Right atrium auricular region (tissue), 2 donors: ENCODE data around the gene CCDC87. TPM values are rescaled to one million over a fixed set of nuclear protein-coding genes. Genes with fewer than 3 reads are reported as not detected.

Source experiments
- DNase-seq: peaks from one replicate; pipeline ENCODE4 v3.0.0-alpha.2; 2019; ENCODE audit warnings: low spot score
- H3K27ac ChIP-seq, 2 donors: fragments of 200-600 bp; sonication (generic); 1 replicate in 1 of 2; 2 replicates in 1 of 2; pipeline ENCODE4 v1.5.1; 2016 to 2019
- H3K27me3 ChIP-seq, 2 donors: fragments of 200-600 bp; sonication (generic); one replicate each; pipeline versions ENCODE4 v1.5.1 to v1.6.0; 2017 to 2019
- H3K36me3 ChIP-seq: fragments of 200-600 bp; sonication (generic); one replicate; pipeline ENCODE4 v1.5.1; 2016
- H3K4me1 ChIP-seq, 2 donors: fragments of 200-600 bp; sonication (generic); one replicate each; pipeline versions ENCODE4 v1.5.1 to v1.6.0; 2017 to 2019
- H3K4me3 ChIP-seq, 2 donors: fragments of 200-600 bp; sonication (generic); 1 replicate in 1 of 2; 2 replicates in 1 of 2; pipeline ENCODE4 v1.5.1; 2017 to 2019; ENCODE audit warnings: mild to moderate bottlenecking in 1 of 2, moderate library complexity in 1 of 2
- H3K9me3 ChIP-seq, 2 donors: fragments of 200-600 bp; sonication (generic); one replicate each; pipeline ENCODE4 v1.5.1; 2019
- total RNA-seq, 2 donors: library from RNA; depleted of rRNA; stranded (reverse); fragments of >200 nt; gene quantifications; one replicate each; pipeline ENCODE4 v1.1.0, GENCODE V29; 2016
- TF ChIP-seq, protein P1 (sequence below), 2 donors: fragments of 200-600 bp; sonication (generic); IDR thresholded peaks; one replicate each; pipeline ENCODE4 v1.5.1; 2019; ENCODE audit warnings: antibody characterized with exemption in 2 of 2

Gene CCDC87
- total RNA-seq, 2 donors from 2014 or later, result 0.26 to 0.86 TPM

DNA sequence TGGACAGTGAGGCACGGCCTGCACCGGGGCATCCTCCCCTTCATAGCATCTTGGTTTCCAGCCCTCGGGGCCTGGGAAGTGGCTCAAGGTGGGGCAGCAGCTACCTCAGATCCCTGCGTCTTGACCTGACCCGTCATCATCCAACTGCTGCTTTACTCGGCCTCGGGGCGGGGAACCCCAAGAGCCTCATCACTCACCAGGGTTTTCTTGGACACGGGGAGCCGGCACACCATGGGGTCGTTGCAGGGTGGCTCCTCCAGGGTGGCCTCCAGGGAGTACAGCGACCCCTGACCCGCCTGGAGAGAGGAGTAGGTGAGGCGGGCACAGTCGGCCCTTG, 25.1 kb downstream of the CCDC87 start:
- Histone ChIP-seq H3K27ac (peak overlapping the region in 1 of 2 donors; percentile 25), H3K4me3 (peak overlapping the region; percentile 46 to 68), H3K36me3 (peaks cover 9% of the 10 kb centered on the region), H3K27me3 (no peaks in the 10 kb centered on the region), H3K4me1 (peaks cover 0 to 14% of the 10 kb centered on the region in 2 donors), H3K9me3 (no peaks in the 10 kb centered on the region)
- TF ChIP-seq, protein P1, sequence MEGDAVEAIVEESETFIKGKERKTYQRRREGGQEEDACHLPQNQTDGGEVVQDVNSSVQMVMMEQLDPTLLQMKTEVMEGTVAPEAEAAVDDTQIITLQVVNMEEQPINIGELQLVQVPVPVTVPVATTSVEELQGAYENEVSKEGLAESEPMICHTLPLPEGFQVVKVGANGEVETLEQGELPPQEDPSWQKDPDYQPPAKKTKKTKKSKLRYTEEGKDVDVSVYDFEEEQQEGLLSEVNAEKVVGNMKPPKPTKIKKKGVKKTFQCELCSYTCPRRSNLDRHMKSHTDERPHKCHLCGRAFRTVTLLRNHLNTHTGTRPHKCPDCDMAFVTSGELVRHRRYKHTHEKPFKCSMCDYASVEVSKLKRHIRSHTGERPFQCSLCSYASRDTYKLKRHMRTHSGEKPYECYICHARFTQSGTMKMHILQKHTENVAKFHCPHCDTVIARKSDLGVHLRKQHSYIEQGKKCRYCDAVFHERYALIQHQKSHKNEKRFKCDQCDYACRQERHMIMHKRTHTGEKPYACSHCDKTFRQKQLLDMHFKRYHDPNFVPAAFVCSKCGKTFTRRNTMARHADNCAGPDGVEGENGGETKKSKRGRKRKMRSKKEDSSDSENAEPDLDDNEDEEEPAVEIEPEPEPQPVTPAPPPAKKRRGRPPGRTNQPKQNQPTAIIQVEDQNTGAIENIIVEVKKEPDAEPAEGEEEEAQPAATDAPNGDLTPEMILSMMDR (IDR thresholded peaks at IDR 0.05), result no peak
- DNase-seq, result no peak

DNA sequence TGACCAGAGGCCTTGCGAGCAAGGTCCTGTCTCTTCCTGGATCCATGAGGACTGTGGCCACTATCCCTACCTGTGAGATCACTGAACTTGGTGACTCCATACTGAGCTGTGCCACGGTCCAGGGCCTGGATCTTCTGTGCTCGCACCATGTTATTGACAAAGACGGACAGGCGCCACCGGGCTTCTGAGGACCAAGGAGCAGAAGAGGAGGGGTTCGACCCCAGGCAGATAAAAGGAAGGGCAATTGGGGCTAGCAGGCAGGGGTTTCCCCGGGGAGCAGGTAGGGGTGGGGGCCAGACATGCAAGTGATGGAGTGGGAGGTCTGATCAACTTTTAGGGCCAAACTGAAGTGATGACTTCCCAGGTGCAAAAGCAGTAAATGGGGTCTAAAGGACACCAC, 26.6 kb downstream of the CCDC87 start:
- no peak overlapping the region for H3K4me3 ChIP-seq
- no peaks in the 10 kb centered on the region for H3K9me3 ChIP-seq
- TF ChIP-seq, protein P1 (IDR thresholded peaks at IDR 0.05), result no peak
- DNase-seq, result no peak
- no peak overlapping the region for H3K27ac ChIP-seq
- peaks cover 9% of the 10 kb centered on the region for H3K36me3 ChIP-seq
- peaks cover 0 to 14% of the 10 kb centered on the region in 2 donors for H3K4me1 ChIP-seq
- no peaks in the 10 kb centered on the region for H3K27me3 ChIP-seq

DNA sequence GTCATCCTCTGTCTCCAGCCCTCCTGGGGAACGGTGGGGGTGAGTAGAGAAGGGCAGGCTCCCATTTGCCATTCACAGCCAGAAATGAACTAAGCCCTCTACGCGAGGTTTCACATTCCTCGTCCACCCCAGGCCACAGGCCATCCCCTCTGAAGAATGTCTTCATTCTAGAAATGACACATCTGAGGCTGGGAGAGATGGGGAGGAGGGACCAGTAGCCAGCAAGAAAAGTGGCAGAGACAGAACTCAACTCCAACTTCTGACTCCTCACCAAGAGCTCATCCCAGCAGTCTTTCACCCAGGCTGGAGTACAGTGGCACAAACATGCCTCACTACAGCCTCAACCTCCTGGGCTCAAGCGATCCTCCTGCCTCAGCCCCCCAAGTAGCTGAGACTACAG, 27.9 kb downstream of the CCDC87 start:
- no peak for DNase-seq
- Histone ChIP-seq H3K27me3 (no peaks in the 10 kb centered on the region), H3K4me3 (no peak overlapping the region), H3K36me3 (peaks cover 9% of the 10 kb centered on the region), H3K4me1 (peaks cover 0 to 14% of the 10 kb centered on the region in 2 donors), H3K9me3 (no peaks in the 10 kb centered on the region), H3K27ac (no peak overlapping the region)
- TF ChIP-seq, protein P1 (IDR thresholded peaks at IDR 0.05), result no peak

DNA sequence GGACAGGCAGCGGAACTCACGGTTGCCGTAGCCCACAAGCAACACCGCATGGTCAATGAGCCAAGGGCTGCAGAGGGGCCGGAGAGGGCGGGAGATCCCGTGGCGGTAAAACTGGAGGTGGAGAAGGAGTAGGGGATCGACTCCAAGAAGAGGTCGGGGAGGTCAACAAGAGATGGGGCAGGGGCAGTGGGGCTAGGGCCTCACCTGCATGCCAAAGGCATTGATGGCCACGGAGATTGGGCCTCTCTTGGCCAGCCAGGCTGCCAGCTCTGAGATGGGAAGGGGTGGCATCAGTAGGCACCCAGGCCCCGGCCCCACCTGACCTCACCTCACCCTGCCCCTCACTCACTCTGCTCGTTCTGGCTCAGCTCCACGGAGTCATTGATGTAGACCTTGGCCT, 28.3 kb downstream of the CCDC87 start:
- no peak for DNase-seq
- Histone ChIP-seq H3K4me3 (no peak overlapping the region), H3K9me3 (no peaks in the 10 kb centered on the region), H3K36me3 (peaks cover 9% of the 10 kb centered on the region), H3K27me3 (no peaks in the 10 kb centered on the region), H3K27ac (no peak overlapping the region), H3K4me1 (peaks cover 0 to 14% of the 10 kb centered on the region in 2 donors)
- TF ChIP-seq, protein P1 (IDR thresholded peaks at IDR 0.05), result no peak

DNA sequence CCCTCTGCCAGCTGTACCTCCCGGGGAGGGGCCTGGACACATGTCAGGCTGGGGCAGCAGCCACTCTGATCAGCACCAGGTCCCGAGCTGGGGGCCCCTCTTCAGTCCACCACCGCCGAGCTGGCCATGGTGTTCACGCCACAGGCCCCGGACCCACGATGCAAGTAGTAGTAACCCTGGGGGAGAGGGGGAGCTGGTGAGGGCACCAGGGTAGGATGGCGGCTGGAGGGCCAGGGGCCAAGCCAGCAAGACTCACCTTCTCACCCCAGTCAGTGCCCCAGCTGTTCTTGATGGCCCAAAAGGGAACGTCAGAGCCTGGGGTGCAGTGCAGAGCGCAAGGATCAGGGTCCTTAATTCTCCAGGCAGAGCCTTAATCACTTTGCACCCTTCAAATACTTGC, 29.0 kb downstream of the CCDC87 start:
- Histone ChIP-seq H3K4me3 (no peak overlapping the region), H3K27me3 (no peaks in the 10 kb centered on the region)
- no peak for DNase-seq

More for the DNA sequence above, 29.0 kb downstream of the CCDC87 start:
- H3K9me3 ChIP-seq, result no peaks in the 10 kb centered on the region
- peaks cover 9% of the 10 kb centered on the region for H3K36me3 ChIP-seq
- no peak overlapping the region for H3K27ac ChIP-seq
- H3K4me1 ChIP-seq, result peaks cover 0 to 19% of the 10 kb centered on the region in 2 donors
- TF ChIP-seq, protein P1 (IDR thresholded peaks at IDR 0.05), result no peak
